ENCODE measurements around the gene MCC. TPM values are rescaled to one million over a fixed set of nuclear protein-coding genes. Genes with fewer than 3 reads are reported as not detected.
"Not testable (repeated sequence)": the region's sequence is repeated elsewhere in the genome, so short reads cannot be mapped to it uniquely, and the experiment has no call there.

Gene MCC
- total RNA-seq, 1 donor from 2014 or later: 31.9 TPM

DNA sequence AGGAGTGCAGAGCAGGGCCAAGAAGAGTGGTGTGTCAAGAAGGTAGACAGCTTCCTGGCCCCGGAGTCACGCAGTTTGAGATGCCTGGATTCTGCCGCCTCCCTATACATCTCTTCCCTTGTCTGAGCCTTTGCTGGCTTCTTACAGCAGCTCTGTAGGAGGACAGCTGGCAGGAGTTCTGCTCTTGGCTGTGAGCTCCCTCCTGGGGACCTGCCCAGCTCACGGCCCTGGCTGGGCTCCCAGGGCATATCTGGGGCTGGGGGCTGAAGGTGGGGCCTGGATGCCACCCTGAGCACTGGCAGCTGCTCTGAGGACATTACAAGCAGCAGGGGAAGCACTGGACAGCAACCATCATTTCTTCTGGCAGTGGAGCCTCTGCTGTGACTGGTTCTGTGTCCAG lies 52.7 kb downstream of the MCC start:
- intact Hi-C loops (cut with DNase I): no loop called here
- peak; percentile 84 for ATAC-seq
- no peak for DNase-seq (ENCODE audit: missing footprints)

DNA sequence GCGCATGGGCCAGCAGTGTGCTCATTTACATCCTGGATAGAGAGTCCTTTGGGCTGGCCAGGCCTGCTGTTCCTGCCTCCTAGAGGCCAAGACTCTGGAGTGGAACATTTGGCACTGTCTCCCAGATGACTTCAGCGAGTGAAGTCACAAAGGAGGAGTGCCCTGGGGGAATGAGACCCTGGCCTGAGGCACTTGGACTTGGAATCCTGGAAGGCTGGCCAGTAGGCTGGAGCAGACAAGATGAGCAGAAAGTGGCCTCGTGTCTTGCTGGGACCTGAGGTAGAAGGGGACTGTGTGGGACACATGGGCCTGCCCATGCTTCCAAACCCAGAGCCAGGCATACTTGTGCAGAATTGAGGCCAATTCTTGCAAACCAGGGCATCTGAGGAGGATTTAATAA lies 53.4 kb downstream of the MCC start, which contains the start of gene TSSK1B:
TSSK1B (minus strand) TSS at position 101 of the 400 bp plus-strand sequence. CDS start 150 bp downstream, outside the sequence.
- ATAC-seq (peak; percentile 18), DNase-seq (ENCODE audit: missing footprints) (no peak)
- intact Hi-C loops (cut with DNase I): no loop called here

DNA sequence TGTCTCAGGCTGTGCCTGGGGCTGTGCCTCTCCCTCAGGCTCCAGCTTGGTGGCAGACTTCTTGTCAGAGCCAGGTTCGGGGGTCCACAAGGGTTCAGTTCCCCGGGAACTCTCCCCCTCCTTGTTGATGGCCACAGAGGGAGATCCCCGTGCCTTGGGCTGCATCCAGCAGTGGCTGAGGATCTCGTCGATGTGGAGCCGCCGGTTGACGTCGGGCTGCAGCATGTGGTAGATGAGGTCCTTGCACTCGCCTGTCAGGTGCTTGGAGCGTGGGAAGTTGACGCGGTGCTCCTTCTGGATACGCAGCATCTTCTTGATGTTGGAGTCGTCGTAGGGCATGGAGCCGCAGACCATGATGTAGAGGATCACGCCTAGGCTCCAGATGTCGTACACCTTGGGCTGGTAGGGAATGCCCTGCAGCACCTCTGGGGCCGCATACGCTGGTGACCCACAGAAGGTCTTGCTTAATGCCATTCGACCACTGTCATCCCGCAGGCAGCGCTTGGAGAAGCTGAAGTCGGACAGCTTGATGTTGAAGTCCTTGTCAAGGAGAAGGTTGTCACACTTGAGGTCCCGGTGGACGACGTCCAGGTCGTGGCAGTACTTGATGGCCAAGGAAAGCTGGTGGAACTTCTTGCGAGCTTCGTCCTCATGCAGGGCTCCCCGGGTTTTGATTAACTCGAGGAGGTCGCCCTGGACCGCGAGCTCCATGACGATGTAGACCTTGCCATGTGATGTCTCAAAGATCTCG lies 54.2 kb downstream of the MCC start:
- no peak for ATAC-seq
- no peak for DNase-seq (ENCODE audit: missing footprints)
- intact Hi-C loops (cut with DNase I): no loop called here

DNA sequence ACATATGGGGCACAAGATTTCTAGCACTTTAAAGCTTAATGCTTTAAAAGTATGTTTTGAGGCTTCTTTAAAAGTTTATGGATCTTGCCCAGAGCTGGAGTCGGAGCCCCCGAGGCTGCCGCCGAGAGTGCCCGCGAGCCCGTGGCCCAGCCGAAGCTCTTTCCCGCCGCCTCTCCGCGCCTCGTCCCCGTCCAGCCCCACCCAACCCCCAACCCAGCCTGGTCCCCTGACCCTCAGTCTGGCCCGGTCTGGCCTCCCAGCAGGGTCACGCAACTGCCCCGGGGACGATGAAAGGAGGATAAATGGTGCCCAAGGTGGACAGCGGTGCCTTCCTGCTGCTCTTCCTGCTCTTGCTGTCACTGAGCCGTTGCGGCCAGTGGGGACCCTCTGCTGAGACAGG lies 55.2 kb downstream of the MCC start:
- intact Hi-C loops (cut with DNase I): no loop called here
- no peak for ATAC-seq
- DNase-seq (ENCODE audit: missing footprints): no peak

DNA sequence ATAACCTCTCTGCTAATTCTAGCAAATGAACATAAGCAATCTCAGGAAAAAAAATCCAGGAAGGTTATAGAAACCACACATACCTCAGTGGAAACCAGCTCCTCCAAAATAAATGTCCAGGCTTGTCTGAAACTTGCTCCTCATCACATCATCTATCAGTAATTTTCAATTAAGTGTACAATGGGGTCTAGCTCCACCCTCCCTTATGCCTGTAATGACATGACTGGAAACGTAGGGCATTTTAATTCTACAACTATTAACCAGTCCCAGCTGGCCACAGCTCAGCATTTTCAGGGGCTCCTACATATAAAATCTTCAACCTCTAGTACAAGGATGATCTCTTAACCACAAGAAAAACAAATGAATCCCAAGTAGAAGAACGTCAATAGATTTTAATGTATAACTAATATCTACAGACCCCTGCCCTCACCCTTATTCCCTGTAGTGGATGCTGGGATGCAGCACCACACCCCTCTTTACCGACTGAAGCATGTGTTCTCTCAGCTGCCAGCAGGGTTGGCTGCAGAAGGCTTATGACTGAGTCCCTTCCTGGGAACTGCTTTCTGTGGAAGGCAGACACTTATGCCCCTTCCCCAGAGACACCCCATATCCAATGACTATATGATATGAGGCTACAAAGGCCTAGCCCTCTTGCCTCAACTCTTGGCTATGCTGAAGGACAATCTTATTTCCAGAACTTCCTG lies 60.2 kb downstream of the MCC start:
- ATAC-seq (no peak), DNase-seq (ENCODE audit: missing footprints) (no peak)
- intact Hi-C loops (cut with DNase I): no loop called here

DNA sequence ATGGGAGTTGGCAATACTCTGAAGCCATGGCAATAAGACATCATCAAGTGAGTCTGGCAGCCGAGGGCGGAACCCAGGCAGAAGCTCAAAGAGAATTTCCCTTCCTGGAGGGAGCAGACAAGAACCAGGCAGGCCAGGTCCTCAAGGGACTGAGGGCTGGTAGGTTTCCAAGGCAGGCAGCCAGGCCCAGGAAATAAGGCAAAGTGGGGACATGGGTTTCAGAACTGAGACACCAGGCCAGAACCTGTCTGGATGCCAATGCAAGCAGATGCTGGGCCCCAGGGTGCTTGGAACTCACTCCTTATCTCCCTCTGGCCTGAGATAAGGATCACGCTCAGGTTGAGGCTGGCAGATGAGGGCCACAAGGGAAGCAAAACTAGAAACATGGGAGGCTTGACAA lies 62.3 kb downstream of the MCC start:
- ATAC-seq (peak; percentile 44), DNase-seq (ENCODE audit: missing footprints) (no peak)
- intact Hi-C loops (cut with DNase I): no loop called here

DNA sequence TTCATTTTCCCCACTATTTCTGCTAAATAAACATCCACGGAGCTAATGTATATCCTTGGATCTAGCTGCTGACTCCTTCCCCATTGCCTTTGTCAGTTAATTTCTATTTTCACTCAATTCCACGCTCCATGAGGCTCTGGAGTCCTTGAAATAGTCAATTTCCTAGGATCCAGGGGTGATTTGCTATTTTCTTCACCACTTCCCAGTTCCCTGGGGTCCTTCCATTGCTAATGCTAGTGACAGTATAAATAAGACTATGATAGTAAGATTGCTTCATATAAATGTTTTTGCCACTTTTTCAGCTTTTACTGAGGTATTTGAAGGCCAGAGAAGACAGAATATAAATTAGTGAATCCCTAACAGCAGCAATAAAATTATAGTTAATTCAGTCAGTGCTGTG lies 66.6 kb downstream of the MCC start:
- ATAC-seq (no peak), DNase-seq (ENCODE audit: missing footprints) (no peak)
- intact Hi-C loops (cut with DNase I): no loop called here

DNA sequence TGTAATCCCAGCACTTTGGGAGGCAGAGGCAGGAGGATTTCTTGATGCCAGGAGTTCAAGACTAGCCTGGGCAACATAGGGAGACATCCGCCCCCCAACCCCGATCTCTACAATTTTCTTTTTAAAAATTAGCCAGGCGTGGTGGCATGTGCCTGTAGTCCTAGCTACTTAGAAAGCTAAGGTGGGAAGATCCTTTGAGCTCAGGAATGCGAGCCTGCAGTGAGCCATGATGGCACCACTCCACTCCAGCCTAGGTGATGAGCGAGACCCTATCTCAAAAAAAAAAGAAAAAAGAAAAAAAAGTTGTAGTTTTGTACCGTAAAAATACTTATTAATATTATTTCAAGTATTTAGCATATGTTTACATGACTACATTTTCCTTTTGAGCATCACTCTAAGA lies 82.7 kb downstream of the MCC start:
- ATAC-seq (no peak), DNase-seq (ENCODE audit: missing footprints) (no peak)
- intact Hi-C loops (cut with DNase I): no loop called here

DNA sequence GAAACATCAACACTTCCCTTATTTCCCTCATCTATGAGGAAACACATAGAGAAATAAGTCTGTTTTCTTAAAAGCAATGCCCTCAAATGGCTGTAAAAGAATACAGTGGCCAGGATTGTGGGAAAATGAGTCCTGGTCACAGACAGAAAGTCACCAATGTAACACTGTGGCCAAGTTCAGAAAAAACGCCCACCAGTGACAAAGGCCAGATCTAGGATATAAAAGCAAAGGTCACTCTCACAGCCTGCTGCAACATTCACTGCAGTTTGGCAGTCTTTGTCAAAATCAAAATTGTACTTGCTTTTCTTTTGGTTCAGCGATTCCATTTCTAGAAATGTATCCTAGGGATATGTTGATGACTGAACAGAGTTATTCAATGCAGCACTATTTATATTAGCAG lies 84.0 kb downstream of the MCC start:
- intact Hi-C loops (cut with DNase I): no loop called here
- ATAC-seq (no peak), DNase-seq (ENCODE audit: missing footprints) (no peak)

DNA sequence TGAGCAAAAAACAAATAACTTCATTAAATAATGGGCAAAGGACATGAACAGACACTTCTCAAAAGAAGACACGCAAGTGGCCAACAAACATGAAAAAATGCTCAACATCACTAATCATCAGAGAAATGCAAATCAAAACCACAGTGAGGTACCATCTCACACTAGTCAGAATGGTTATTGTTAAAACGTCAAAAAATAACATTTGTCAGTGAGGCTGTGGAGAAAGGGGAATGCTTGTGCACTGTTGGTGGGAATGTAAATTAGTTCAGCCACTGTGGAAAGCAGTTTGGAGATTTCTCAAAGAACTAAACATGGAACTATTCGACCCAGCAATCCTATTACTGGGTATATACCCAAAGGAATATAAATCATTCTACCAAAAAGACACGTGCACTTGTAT lies 90.3 kb downstream of the MCC start:
- intact Hi-C loops (cut with DNase I); DNase-seq (ENCODE audit: missing footprints); ATAC-seq: not testable (repeated sequence)

DNA sequence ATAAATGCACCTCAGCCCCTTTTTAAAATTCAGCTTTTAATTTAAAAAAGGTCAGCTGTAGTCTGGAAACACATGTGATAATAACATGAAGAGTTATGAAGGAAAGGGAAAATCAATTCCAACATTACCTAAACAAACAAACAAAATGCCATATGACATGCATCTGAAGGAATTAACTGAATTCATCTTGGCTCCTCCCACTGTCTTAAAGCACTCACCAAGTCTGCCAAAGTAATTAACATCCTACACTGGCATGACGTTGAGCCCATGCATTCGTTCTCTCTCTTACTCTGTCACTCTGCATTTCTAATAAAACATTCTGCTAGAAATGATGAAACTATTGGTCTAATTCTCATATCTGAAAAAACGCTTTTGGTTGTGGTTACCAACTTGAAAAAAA lies 91.2 kb downstream of the MCC start:
- ATAC-seq (no peak), DNase-seq (ENCODE audit: missing footprints) (no peak)
- intact Hi-C loops (cut with DNase I): no loop called here

DNA sequence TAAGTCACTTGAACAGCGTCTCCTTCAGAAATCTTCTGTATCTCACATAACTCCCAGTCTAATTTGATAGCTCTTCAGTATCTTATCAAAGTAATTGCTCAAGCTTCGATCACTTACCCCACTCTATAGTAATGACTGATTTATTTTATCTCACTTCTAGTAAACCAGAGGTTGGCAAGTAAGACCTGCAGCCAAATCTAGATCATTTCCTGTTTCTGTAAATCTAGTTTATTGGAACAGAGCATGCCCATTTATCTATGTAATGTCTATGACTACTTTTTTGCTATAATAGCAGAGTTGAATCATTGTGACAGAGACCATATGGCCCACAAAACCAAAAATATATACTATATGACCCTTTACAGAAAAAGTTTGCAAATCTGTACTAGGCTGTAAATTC lies 93.6 kb downstream of the MCC start:
- intact Hi-C loops (cut with DNase I): no loop called here
- no peak for ATAC-seq
- no peak for DNase-seq (ENCODE audit: missing footprints)

DNA sequence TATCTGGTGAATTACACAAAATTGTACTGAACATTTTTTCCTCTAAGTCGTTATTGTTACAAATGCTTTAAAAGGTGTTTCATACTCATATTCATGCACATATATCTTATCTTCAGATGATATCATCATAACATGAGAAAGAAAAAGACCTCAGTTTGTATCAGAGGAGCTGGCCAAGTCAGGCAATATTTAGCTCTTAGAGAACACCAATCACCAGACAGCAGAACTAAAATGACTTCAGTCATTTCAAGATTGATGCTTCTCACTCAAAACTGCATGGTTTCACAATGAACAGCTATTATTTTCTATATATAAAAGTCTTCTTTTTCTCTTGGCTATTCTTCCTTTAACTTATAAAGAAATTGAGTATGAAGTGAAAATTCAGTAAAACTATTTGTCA lies 98.0 kb downstream of the MCC start:
- no peak for DNase-seq (ENCODE audit: missing footprints)
- no peak for ATAC-seq
- intact Hi-C loops (cut with DNase I): no loop called here

DNA sequence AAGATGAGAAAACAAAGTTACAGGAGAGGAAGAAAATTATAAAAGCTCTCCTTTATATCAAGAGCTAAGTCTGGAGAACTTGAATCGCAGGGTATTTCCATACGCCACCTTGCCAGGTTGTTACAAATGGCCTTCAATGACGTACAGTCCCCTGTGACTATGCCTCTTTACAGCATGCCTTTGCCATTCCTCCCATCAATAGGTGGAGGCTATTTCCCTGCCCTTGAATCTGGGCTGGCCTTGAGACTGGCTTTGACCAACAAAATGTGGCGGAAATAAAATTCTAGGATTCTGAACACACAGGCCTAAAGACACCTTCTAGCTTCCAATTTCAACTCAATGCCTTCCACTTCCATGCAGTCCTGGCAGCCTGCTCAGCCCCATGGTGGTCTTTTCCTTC lies 99.1 kb downstream of the MCC start:
- ATAC-seq (no peak), DNase-seq (ENCODE audit: missing footprints) (no peak)
- intact Hi-C loops (cut with DNase I): no loop called here

DNA sequence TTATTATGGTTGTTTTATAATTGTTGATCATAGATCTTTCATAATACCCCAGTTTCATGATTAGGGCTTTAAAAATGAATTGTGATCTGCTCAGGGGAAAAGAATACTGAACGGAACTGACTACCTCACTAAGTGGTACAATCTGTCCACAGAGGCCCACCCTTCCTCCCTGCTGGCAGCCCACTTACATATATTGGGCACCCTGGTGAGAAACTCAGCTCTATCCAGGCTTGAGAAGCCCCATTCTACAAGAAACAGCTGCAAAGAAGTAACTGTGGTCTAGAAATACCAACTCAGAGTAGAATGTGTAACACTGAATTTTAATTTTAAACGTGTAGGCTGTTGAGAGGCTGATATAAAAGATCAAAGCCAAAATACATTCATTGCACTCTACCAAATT lies 100.4 kb downstream of the MCC start:
- no peak for DNase-seq (ENCODE audit: missing footprints)
- intact Hi-C loops (cut with DNase I): no loop called here
- ATAC-seq: no peak

DNA sequence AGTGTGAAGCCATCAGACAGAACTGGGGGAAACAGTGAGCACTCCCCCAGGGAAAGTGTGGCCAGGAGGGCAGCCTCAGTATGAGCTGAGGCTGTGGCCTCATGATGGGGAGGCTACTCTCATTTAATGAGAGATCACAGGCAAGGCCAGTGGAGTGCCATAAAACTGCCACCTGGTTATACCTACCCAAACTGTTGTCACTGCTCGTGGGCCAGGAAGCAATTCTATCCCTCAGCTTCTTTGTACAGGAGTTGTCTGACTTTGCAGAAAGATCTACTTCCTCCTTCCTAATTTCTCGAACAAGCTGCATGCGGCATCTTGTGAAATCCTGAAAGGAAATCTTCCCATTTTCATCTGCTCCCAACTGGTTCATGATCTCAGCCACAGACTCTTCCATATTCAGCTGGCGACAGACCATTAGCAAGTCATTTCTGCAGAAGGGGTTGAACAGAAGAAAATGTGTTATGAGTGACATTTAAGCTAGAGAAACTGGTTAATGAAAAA lies 103.4 kb downstream of the MCC start:
- ATAC-seq (no peak), DNase-seq (ENCODE audit: missing footprints) (no peak)
- intact Hi-C loops (cut with DNase I): no loop called here

DNA sequence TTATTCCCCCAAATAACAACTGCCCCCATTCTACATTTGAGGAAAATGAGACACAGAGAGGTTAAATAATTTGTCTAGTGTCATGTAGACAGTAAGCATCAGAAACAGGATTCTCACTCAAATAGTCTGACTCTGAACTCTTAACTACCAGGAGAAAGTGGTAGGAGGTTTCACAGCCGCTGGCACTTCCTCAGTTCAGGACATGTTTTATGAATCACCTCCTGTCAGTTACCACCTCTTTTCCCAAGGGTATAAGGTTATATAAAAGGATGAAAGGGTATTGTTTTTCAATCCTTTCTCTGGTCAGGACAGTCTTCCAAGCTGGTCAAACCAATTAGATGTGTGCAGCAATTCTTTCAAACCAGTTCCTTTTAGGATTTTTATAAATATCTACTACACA lies 105.5 kb downstream of the MCC start:
- DNase-seq (ENCODE audit: missing footprints) (no peak), ATAC-seq (no peak)
- intact Hi-C loops (cut with DNase I): no loop called here

DNA sequence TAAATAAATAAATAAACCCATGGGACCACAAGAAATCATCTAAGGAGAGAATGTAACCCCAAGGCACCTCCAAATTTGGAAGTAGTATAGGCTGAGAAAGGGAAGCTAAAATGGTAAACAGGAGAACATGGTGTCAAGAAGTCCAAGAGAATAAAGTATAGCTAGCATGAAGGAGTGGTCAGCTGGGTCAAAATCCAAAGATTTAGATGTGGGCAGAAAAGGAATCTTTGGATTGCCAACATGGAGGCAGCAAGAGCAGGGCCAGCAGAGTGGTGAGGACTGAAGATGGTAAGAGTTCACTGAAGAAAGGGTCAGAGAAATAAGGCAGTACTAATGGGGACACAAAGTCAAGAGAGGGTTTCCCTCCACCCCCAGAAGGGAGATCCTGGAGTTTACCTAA lies 106.5 kb downstream of the MCC start:
- DNase-seq (ENCODE audit: missing footprints) (no peak), ATAC-seq (no peak)
- intact Hi-C loops (cut with DNase I): loop anchor here (2.0 kb wide), 1 partner anchor 225 kb away; no protein-coding TSS in a partner anchor

DNA sequence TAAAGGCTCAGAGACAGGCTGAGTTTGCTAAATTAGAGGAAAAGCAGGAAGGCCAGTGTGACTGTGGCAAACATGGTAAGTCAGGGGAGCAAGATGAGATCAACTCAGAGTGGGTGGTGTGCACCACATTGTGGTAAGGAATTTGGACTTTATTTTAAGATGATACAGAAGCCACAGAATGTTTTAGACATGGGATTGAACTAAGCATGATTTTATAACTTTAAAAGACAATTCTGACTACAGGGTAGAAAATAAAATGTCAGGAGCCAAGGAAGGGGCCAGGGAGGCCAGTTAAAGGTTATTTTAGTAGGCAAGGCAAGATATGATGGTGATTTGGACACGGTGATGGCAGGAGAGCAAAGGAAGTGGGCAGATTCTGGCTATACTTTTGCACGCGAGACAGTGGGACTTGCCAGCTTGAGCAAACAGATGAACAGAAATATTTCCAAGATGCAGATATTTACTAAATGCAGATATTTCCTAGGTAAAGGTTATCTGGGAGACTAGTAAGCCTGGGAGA lies 107.4 kb downstream of the MCC start:
- no peak for DNase-seq (ENCODE audit: missing footprints)
- ATAC-seq: peak; percentile 24
- intact Hi-C loops (cut with DNase I): loop anchor here (2.0 kb wide), 1 partner anchor 226 kb away; no protein-coding TSS in a partner anchor

Data from Right ventricle myocardium inferior (tissue), 1 donor.